Smooth muscle cell (in vitro differentiated cells): ENCODE measurements around the gene THAP4. TPM values are rescaled to one million over a fixed set of nuclear protein-coding genes. Genes with fewer than 3 reads are reported as not detected.

Experiments
- DNase-seq: peaks from one replicate; lab custom pipeline; 2025; ENCODE audit not compliant: unreplicated experiment; lab: John Stamatoyannopoulos, UW
- H2AFZ ChIP-seq: fragments of 200-600 bp; sonication (generic); 2 replicates; pipeline ENCODE4 v1.6.0; 2016; ENCODE audit warnings: antibody characterized with exemption, low read depth, mild to moderate bottlenecking
- H3F3A ChIP-seq: fragments of 200-600 bp; sonication (generic); 2 replicates; pipeline ENCODE4 v1.6.0; 2017; ENCODE audit warnings: antibody characterized with exemption, low read depth
- H3K27ac ChIP-seq: fragments of 200-600 bp; sonication (generic); 2 replicates; pipeline ENCODE4 v1.5.1; 2016; ENCODE audit warnings: low read depth, mild to moderate bottlenecking
- H3K27me3 ChIP-seq: fragments of 200-600 bp; sonication (generic); 2 replicates; pipeline ENCODE4 v1.6.1; 2016; ENCODE audit warnings: low read depth, mild to moderate bottlenecking
- H3K36me3 ChIP-seq: fragments of 200-600 bp; sonication (generic); 2 replicates; pipeline ENCODE4 v1.5.1; 2016; ENCODE audit warnings: low read depth
- H3K4me1 ChIP-seq: fragments of 200-600 bp; sonication (generic); 2 replicates; pipeline ENCODE4 v1.5.1; 2016; ENCODE audit warnings: low read depth
- H3K4me2 ChIP-seq: fragments of 200-600 bp; sonication (generic); 2 replicates; pipeline ENCODE4 v1.6.0; 2016; ENCODE audit warnings: mild to moderate bottlenecking
- H3K4me3 ChIP-seq: fragments of 200-600 bp; sonication (generic); 2 replicates; pipeline ENCODE4 v1.5.1; 2016; ENCODE audit warnings: mild to moderate bottlenecking
- H3K79me2 ChIP-seq: fragments of 200-600 bp; sonication (generic); 2 replicates; pipeline ENCODE4 v1.6.0; 2016; ENCODE audit warnings: low read depth, mild to moderate bottlenecking
- H3K9ac ChIP-seq: fragments of 200-600 bp; sonication (generic); 2 replicates; pipeline ENCODE4 v1.6.0; 2016; ENCODE audit warnings: low read depth
- H3K9me3 ChIP-seq: fragments of 200-600 bp; sonication (generic); replicated peaks from 2 replicates; pipeline ENCODE4 v1.5.1; 2016; ENCODE audit warnings: low read depth
- H4K20me1 ChIP-seq: fragments of 200-600 bp; sonication (generic); 2 replicates; pipeline ENCODE4 v1.6.0; 2016; ENCODE audit warnings: low read depth
- CTCF ChIP-seq: fragments of 200-600 bp; sonication (generic); IDR thresholded peaks from 2 replicates; pipeline ENCODE4 v1.5.1; 2017; ENCODE audit warnings: borderline replicate concordance, mild to moderate bottlenecking, antibody characterized with exemption; ENCODE audit not compliant: insufficient read depth, poor library complexity, severe bottlenecking
- WGBS: methylation state at CpG from one replicate; pipeline ENCODE4 v1.1.7; 2016; ENCODE audit warnings: low lambda C conversion rate; 5-methylcytosine and 5-hydroxymethylcytosine counted together
- polyA plus RNA-seq: library from polyadenylated mRNA; unstranded; fragments of >200 nt; fragmentation: Nextera tagmentation; extraction: Ambion mirVana; gene quantifications from 2 replicates; pipeline ENCODE4 v1.2.1, GENCODE V29; 2016
- total RNA-seq: library from RNA; depleted of rRNA; stranded (reverse); fragments of >200 nt; gene quantifications from 2 replicates; pipeline ENCODE4 v1.2.3, GENCODE V29; 2014

Gene THAP4
- total and polyA plus RNA-seq, 2 experiments from 2014 or later, result 23.1 to 38.8 TPM

- H3K79me2 ChIP-seq, result no peaks in the 10 kb centered on the region
- DNase-seq, result no peak
- peaks cover 12% of the 10 kb centered on the region for H3F3A ChIP-seq
- no peak for TF ChIP-seq CTCF
- H3K9me3 ChIP-seq, result no peaks in the 10 kb centered on the region
- no peak overlapping the region for H2AFZ ChIP-seq
- H3K27ac ChIP-seq, result no peak overlapping the region
- H3K4me2 ChIP-seq, result no peak overlapping the region
- no peak overlapping the region for H3K4me3 ChIP-seq
- no peaks in the 10 kb centered on the region for H4K20me1 ChIP-seq
- no peak overlapping the region for H3K9ac ChIP-seq
- H3K27me3 ChIP-seq, result peaks cover 20% of the 10 kb centered on the region
- 93% methylated on average over 6 of the region's 12 CpGs for WGBS
- peaks cover 12% of the 10 kb centered on the region for H3K4me1 ChIP-seq
- H3K36me3 ChIP-seq, result no peaks in the 10 kb centered on the region
Measured at GRCh38 chr2:241545523-241546473, 91.2 kb downstream of the THAP4 start.

GRCh38 chr2:241545106-241545505 lies 91.9 kb downstream of the THAP4 start:
- Histone ChIP-seq H3K27me3 (peaks cover 24% of the 10 kb centered on the region), H3K4me1 (peaks cover 14% of the 10 kb centered on the region), H3K4me3 (no peak overlapping the region), H3F3A (peaks cover 12% of the 10 kb centered on the region), H3K9ac (no peak overlapping the region), H3K36me3 (no peaks in the 10 kb centered on the region), H4K20me1 (no peaks in the 10 kb centered on the region), H3K9me3 (no peaks in the 10 kb centered on the region), H2AFZ (no peak overlapping the region), H3K79me2 (no peaks in the 10 kb centered on the region), H3K27ac (no peak overlapping the region), H3K4me2 (no peak overlapping the region)
- no peak for TF ChIP-seq CTCF
- DNase-seq, result no peak
- WGBS, result 64% methylated on average over 10 of the region's 10 CpGs

GRCh38 chr2:241542278-241542605 lies 94.7 kb downstream of the THAP4 start:
- no peak overlapping the region for H2AFZ ChIP-seq
- peaks cover 24% of the 10 kb centered on the region for H3K27me3 ChIP-seq
- no peak overlapping the region for H3K27ac ChIP-seq
- no peak overlapping the region for H3K9ac ChIP-seq
- TF ChIP-seq CTCF, result no peak
- H3K36me3 ChIP-seq, result no peaks in the 10 kb centered on the region
- no peak for DNase-seq
- 84% methylated on average over 14 of the region's 15 CpGs for WGBS
- H3F3A ChIP-seq, result peaks cover 7% of the 10 kb centered on the region
- no peak overlapping the region for H3K4me3 ChIP-seq
- no peak overlapping the region for H3K4me2 ChIP-seq
- H4K20me1 ChIP-seq, result no peaks in the 10 kb centered on the region
- H3K9me3 ChIP-seq, result no peaks in the 10 kb centered on the region
- H3K4me1 ChIP-seq, result peaks cover 14% of the 10 kb centered on the region
- H3K79me2 ChIP-seq, result no peaks in the 10 kb centered on the region
